GM19035 (cell line): ENCODE data around the gene RABAC1.
"Not testable (repeated sequence)": the region's sequence is repeated elsewhere in the genome, so short reads cannot be mapped to it uniquely, and the experiment has no call there.

Experiments
- ATAC-seq: cut with Tn5 transposase; IDR thresholded peaks from one replicate; pipeline ENCODE4 v1.9.1; 2021; ENCODE audit not compliant: unreplicated experiment

RABAC1 gene

GRCh38 chr19:41917676-41918075, 41.4 kb downstream of the RABAC1 start:
- ATAC-seq = no peak

GRCh38 chr19:41915776-41916414, 43.2 kb downstream of the RABAC1 start:
- no peak for ATAC-seq

GRCh38 chr19:41915021-41915775, 43.9 kb downstream of the RABAC1 start:
- no peak for ATAC-seq

DNA sequence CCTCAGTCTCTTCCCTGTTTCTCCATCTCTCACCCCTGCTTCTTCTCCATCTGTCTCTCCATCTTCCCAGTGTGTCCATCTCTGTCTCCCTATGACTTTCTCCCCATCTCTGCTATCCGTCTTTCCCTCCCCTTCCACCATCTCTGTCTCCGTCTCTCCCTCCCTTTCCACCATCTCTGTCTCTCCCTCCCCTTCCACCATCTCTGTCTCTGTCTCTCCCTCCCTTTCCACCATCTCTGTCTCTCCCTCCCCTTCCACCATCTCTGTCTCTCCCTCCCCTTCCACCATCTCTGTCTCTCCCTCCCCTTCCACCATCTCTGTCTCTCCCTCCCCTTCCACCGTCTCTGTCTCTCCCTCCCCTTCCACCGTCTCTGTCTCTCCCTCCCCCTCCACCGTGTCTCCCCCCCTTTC, 44.7 kb downstream of the RABAC1 start:
- not testable (repeated sequence) for ATAC-seq

- ATAC-seq = no peak
Observed at GRCh38 chr19:41913538-41914423, 45.3 kb downstream of the RABAC1 start.

GRCh38 chr19:41912899-41913537, 46.1 kb downstream of the RABAC1 start:
- no peak for ATAC-seq

DNA sequence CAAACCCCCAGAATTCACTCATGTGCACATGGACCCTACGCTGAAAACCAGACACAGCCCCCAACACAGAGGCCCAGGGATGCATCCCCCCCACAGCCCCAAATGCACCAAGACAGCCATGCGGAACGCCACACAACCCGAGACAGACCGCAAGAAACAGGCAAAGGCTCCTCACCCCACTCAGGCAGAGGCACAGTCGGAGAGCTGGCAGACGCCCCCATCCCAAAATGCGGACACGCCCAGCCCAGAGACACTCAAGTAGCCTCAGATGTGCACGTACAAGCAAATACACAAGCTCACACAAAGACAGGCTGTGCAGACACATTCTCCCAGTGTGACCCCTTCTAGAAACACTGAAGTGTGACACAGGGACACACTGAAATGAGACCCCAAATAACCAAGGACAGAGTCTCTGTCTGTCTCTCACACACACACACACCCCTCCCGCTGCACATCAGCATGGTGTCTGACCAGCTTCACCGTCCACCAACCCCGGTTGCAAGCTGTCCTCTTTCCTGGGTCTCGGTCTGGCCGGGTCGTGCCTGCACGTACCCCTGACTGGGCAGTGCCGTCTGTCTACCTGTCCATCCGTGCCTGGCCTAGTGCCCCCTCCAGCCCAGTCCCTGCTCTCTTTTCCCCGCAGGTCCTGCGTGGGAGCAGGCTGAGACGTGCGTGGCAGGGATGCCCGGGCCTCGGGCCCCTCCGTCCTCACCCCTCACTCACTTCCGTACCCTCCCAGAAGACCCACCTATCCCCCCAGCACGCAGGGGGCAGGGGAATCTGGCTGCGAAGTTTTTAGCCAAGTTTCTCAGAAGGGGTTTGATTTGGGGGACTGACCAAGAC, 47.0 kb downstream of the RABAC1 start:
- ATAC-seq = no peak

GRCh38 chr19:41910992-41911888, 47.9 kb downstream of the RABAC1 start:
- ATAC-seq = no peak

DNA sequence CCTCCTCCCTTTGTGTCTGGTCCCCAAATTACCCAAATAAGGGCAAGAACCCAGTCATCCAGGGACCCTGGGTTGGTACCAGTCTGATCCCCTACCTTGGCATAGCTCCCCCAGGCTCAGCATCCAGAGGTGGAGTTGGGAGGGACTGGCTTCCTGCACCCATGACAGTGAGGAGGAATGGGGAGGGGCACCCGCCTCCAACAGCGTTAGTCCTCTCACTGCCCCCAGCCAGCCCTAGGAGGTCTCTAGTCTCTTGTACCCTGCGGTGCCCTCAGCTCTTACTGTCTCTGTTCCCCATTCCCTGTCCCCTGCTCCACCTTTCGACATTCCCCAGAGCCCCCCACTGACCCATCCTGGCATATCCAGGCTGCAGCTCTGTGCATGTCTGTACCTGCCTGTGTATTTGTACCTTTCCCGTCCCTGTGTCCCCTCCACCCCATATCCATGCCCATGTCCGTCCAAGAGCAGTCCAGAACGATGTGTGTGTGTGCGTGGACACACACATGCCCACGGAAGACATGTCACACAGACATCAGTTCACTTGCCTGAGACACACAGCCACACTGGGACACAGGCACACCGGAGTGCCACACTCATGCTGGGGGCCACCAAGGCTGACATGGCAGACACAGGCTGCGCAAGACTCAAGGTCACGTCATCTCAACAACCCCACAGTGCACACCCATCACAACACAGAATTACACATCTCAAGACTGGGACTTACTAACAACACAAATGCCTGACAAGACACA, 48.7 kb downstream of the RABAC1 start:
- ATAC-seq = no peak

- ATAC-seq = no peak
Observed at GRCh38 chr19:41909706-41910105, 49.4 kb downstream of the RABAC1 start.

DNA sequence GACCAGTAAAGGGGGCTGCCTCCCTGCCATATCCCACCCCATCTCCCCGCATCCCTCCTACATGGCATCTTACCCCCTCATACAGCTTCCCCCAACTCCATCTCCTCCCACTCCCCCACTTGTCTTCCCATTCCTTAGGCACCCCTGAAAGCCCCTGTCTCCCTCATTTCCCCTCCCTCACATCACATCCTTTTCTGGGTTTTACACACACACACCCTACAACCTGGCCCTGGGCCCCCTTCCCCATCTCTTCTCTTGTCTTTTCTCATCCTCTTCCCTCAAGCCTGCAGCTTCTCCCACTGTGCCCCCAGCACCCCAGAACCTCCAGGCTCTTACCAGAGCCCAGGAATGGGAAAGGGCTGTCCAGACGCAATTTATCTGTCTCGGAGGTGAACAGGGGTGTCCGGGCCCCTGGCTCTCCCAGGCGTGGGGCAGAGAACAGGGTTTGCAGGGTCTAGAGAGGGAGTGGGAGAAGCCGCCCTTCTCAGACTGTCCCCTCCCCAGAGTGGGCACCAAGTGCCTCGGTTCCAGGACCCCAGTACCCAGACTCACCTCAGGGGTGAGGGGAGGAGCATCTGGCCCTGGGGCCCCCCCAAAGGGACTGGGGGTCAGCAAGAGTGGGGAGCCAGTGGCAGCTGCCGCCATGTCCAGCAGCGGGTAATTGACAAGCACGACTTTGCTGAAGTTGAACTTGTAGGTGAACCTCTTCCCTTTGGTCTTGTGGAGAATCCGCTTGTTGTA, 50.2 kb downstream of the RABAC1 start:
- ATAC-seq = no peak

DNA sequence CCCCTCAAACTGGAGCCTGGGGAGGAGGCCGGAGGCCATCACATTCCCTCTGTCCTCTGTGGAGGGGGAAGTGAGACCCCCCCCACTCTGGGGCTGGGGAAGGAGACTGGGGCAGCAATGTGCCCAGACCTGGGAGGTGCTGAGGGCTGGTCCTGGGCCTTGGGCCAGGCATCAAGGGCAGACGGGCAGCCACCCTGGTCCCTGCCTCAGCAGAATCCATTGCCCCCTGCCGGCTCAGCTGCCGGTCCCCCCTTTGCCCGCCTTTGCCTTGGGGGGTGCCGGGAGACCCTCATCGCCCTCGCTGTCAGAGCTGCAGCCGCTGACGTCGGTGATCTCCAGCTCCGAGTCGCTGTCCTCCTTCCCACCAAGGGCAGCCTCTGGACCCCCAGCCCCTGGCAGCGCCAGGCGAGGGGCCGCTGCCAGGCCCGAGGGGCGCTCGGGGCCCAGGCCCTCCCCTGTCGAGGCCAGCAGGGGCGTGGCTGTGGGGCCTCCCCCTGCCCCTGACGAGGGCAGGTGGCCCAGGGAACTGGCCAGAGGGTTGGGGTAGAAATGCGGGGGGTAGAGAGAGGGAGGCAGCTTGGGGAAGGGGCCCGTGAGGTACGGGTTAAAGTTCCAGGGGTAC, 51.0 kb downstream of the RABAC1 start:
- ATAC-seq = no peak

GRCh38 chr19:41906916-41907680, 52.0 kb downstream of the RABAC1 start:
- no peak for ATAC-seq
